Inferior parietal cortex (tissue), 1 donor: ENCODE measurements around the gene PCLAF.
"Not testable (repeated sequence)": the region's sequence is repeated elsewhere in the genome, so short reads cannot be mapped to it uniquely, and the experiment has no call there.

Source experiments
- DNase-seq: peaks from one replicate; pipeline ENCODE4 v3.0.0-alpha.2; 2016; ENCODE audit errors: extremely low spot score

The PCLAF gene

DNA sequence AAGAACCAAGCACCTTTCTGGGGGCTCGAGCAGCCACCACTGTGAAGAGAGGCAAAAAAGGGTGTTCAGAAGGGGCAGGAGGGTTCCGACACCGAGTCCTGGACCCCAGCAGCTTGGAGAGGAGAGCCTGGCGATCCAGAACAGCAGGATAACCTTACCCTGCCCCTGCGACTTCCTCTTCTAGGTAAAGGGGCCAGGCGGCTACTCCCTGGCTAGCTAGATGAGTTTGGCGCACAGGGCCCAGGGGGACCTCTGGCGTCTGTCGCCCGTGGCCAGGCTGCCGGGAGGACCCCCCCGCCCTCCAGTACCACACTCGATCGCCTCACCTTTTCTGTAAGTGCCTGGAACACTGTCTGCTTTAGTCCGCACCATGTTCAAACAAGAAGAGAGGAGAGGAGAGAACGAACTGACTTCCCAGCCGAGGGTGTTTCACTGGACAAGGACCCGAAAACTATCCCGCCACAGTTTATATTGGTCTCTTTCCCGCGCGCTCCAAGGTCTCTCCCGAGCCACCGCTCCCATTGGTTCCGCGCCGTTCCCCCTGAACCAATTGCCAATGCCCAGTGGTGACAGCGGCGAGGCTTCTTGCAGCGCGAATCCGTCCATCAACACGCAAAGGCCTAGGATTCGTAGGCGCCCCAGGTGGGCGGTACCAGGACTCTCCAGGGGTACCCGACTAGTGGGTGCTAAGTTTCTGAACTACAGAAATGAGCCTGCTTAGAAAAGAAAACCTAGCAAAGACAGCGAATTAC, at the start of gene PCLAF:
Gene PCLAF, minus strand, starts transcription at position 442 of the 752 bp plus-strand sequence. Its CDS starts 70 bp downstream, at position 372.
- peak; percentile 93 for DNase-seq

DNA sequence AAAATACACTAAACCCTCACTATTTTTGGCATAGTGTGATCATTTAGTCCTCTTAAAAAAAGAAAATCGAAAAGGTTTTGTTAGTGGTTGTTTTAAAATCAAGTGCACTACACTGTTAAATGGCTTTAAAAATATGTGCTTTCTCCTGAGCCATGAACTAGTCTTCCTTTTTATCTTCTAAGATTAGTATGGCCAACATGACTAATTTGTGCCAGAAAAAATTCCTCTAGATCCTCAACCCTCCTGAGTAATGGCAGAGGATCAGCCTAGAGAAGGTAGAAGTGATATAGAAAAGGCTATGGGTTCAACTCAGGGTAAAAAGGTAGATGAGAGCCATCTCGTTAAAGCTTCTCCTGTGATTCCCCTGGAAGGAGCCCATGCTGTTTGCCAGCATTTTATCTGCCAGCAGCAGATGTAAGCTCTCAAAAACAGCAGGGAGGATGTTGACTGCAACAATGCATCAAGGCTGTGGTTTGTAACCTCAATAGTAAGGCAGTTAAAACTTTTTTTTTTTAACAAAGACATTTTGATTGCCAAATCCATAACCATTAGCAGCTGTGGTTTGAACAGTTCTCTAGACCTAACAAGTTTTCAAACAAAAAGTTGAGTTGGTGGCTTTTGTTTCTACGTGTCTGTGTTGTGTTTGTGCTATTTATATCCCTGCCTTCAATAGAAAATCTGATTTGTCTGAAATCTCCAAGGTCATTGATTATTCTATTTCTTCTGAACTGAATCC, 48.9 kb upstream of the PCLAF start:
- DNase-seq: peak; percentile 19

DNA sequence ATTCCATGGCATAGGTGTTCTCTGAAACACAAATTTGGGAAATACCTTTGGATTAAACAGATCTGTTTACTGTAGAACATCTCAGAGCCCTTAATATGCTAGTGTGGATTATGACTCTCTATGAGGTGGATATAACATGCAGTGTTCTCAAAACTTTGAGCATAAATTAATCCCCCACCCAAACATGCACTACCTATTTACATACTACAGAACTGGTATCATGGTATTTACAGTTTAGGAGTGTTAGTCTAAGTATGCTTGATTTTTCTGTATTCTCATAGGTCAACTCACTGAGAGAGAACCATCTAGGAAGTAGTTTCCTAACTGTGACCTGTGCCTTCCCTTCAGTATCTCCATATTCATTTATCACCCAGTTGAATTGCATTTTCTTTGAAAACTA, 48.2 kb upstream of the PCLAF start:
- no peak for DNase-seq

DNA sequence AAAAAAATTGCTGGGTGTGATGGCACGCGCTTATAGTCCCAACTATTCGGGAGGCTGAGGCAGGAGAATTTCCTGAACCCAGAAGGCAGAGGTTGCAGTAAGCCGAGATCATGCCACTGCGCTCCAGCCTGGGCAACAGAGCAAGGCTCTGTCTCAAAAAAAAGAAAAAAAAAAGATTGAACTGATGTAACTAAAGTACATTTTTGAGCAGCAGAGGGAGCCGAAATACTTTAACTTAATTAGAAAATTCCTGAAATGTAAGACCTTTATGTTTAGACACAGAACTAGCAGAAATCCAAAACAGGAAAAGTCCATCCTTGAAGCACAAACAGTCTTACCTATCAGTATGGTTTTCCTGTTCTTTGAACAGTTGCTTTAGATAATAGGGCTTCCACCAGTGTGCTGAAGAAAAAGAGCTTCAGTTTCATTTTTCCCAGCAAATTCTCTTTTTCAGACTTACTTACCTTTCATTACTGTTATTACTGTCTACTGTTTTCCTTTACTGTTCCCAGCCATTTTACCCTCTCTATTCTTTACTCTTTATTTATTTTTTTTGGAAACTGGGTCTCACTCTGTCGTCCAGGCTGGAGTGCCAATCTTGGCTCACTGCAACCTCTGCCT, 45.7 kb upstream of the PCLAF start:
- DNase-seq: peak; percentile 71

DNA sequence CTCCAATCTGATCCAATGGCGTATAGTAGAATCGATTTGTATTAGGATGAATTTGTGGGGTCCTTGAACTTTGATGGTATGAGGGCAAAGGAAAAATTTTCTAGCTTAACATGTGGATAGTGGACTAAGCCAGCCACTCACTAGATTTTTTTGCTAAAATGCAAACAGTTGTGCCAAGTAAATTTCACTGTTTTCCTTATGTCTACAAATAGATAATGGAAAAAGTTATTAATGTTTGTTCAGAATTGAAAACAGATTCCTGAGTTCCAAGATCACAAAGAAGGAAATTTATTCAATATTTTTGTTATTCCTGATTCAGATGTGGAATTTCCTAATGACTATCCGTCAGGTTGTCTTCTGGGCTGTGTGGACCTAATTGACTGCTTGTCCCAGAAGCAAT, 44.0 kb upstream of the PCLAF start:
- no peak for DNase-seq

DNA sequence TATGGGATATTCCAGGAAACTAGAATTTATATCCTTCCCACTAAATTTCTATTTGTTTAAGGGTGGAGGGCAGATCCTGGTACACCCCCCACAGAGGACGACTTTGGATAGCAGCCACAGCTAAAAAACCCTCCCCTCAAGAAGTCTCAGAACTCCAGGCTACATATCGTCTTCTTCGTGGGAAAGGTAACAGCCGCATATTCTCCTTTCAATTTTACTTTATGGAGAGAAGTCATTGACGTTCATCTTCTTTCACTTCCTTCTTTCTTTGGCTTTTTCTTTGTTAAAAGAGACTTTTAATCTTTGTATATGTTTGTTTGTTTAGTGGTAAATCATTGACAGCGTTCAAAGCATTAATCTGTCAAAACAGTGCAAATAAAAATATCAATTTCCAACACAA, 42.7 kb upstream of the PCLAF start:
- DNase-seq: no peak

DNA sequence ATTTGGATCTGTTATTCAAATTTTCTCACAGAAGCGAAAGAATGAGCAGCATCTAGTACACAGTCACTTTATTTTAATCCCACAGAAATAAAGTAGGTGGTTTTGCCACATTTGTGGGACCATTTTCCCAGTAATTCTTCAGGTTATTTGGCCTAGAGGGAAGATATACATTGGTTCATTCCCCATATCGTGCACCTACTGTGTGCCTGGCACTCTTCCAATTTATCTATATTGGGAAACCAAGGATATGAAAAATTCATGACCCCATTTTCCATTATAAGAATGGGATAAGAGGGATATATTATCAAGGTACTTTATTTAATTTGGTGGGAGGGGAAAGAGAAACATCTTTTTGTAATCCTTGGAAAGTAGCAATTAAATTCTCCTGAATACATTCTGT, 41.5 kb upstream of the PCLAF start:
- DNase-seq: no peak

- no peak for DNase-seq
These were observed 31.0 kb upstream of the PCLAF start for GRCh38 chr15:64412216-64412615.

DNA sequence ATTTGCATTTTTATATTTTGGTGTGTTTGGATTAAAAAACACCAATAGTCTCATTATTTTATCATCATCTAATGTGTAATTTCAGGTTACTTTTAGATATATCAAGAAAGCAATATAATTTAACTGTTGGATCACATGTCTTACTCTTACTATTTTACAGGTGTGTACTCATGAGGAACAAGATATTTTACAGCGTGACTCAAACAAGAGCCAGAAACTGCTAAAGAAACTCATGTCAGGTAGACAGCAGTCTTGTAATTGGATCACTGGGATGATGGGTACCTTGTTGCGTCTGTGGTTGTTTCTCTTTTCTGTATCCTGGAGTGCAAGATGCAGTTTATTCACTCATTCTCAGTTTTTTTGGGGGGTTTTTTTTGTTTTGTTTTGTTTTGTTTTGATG, 19.3 kb upstream of the PCLAF start:
- no peak for DNase-seq

- DNase-seq: no peak
These were observed 17.3 kb upstream of the PCLAF start for GRCh38 chr15:64398575-64398974.

GRCh38 chr15:64396789-64397188, 15.5 kb upstream of the PCLAF start:
- DNase-seq: no peak

DNA sequence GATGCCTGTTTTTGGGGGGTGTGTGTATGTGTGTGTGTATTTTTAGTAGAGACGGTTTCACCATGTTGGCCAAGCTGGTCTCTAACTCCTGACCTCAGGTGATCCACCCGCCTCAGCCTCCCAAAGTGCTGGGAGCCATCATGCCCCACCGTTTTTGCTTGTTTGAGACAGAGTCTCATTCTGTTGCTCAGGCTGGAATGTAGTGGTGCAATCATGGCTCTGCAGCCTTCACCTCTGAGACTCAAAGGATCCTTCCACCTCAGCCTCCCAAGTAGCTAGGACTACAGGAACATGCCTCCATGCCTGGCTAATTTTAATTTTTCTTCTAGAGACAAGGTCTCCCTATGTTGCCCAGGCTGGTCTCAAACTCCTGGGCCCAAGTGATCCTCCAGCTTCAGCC, 11.2 kb upstream of the PCLAF start:
- DNase-seq: not testable (repeated sequence)

DNA sequence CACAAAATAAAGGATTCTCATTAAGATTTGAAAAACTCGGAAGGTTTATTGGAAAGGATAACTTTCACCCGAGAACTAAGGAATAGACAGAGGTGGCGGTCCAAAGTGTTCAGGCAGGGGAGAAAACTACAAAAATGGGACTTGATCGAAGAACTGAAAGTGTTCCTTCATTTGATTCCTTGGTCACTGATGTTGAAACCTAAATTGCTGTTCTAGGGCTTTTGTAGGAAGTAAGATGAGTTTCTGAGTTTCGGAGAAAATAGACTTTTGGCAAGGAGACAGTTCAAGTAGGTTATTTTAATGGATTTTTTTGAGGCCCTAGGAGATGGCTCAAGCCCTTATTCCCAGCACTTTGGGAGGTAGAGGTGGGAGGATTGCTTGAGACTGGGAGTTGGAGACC, 7.8 kb upstream of the PCLAF start:
- no peak for DNase-seq

DNA sequence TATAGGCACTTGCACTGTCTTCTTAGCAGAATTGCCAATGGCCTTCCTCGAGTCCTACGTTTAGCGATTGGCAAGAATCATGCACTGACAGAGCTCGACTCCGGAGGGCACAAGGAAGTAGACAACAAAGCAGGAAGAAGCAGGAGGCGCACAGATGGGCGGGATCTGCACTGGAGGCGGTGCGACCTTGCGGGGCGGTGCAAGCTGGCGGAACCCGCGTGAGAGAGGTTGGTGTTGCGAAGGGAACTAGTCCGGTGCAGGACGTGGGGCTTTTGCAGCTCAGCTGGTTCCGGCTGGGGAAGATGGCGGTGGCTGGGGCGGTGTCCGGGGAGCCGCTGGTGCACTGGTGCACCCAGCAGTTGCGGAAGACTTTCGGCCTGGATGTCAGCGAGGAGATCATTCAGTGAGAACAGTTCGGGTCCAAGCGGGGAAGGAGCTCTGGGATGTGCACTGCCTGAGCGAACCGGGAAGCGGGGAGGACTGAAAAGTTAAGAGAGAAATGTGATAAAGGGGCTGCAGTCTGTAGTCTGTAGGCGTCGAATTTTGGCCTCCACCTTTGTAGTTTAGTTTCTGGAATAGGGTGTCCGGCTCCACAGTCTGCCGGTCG, 6.4 kb upstream of the PCLAF start, which contains the start of gene TRIP4:
Gene TRIP4, plus strand, starts transcription at position 275 of the 607 bp plus-strand sequence. Its CDS starts 28 bp downstream, at position 303.
- peak; percentile 90 for DNase-seq

DNA sequence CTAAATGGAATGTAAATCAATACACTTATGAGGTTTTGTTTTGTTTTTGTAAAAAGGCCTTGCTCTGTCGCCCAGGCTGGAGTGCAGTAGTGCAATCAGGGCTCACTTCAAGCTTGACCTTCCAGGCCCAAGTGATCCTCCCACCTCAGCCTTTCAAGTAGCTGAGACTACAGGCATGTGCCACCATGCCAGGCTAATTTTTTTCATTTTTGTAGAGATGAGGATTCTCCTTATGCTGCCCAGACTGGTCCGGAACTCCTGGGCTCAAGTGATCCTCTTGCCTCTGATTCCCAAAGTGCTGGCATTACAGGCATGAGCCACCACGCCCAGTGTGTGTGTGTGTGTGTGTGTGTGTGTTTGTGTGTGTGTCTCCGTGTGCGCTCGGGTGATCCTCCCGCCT, 5.0 kb upstream of the PCLAF start:
- no peak for DNase-seq

DNA sequence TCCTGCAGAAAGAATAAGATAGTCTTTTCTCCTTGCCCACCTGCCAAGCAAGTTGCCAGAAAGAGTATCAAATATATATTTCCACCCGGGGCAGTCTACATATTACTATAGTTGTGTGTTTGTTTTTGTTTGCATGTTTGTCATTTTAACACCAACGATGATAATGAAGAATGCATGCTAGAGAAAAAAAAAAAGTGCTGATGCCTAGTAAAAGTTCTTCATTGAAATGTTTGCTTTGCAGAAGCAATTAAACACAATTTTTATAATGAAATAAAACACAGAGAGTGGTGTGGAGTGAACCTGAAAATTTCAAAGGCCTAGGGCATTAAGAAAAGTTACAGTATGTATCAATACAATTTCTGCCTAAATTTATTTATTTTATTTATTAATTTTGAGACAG, 2.5 kb upstream of the PCLAF start:
- no peak for DNase-seq

DNA sequence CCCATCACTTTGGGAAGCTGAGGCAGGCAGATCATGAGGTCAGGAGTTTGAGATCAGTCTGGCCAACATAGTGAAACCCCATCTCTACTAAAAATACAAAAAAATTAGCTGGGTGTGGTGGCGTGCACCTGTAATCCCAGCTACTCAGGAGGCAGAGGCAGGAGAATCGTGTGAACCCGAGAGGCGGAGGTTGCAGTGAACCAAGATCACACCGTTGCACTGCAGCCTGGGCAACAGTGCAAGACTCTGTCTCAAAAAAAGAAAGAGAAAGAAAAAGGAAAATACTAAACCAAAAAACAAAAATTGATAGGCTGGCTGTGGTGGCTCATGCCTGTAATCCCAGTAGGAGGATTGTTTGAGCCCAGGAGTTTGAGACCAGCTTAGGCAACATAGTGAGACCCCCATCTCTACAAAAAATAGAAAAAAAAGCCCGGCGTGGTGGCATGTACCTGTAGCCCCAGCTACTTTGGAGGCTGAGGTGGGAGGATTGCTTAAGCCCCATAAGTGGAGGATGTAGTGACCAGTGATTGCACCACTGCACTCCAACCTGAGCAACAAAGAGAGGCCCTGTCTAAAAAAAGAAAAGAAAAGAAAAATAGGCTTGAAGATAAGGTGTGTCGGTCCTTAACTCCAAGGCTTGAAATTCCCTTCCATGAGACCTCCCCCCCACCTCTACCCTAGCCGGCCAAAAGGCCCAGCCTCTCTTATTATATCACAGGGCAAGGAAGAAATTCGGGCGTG, 941 bp downstream of the PCLAF start:
- not testable (repeated sequence) for DNase-seq

- DNase-seq: no peak
These were observed 1.9 kb downstream of the PCLAF start for GRCh38 chr15:64379216-64379960.

DNA sequence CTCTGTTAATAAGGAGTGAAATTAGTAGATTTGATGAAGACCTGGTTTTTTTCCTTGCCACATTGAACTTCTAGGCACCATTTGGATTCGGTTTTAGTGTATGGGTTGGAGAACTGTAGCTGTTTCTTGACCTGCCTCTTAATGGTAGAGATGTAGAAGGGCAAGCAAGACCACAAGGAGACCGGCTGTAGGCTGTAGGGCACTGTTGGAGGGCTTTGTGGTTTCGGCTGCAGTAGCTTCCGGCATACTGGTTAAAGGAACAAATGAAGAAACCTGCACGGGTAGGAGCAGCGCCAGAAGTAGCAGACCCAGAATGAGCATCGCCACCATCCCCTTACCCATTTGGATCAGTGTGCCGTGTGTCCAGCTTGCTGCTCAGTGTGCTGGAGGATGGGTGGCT, 7.9 kb downstream of the PCLAF start:
- DNase-seq: no peak

DNA sequence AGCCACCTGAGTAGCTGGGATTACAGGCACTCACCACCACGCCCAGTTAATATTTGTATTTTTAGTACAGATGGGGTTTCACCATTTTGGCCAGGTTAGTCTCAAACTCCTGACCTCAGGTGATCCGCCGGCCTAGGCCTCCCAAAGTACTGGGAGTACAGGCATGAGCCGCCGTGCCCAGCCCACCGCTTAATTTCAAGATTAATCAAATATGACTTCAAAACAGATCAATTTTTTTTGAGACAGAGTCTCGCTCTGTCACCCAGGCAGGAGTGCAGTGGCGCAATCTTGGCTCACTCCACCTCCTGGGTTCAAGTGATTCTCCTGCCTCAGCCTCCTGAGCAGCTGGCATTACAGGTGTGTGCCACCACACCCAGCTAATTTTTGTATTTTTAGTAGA, 9.9 kb downstream of the PCLAF start:
- not testable (repeated sequence) for DNase-seq

DNA sequence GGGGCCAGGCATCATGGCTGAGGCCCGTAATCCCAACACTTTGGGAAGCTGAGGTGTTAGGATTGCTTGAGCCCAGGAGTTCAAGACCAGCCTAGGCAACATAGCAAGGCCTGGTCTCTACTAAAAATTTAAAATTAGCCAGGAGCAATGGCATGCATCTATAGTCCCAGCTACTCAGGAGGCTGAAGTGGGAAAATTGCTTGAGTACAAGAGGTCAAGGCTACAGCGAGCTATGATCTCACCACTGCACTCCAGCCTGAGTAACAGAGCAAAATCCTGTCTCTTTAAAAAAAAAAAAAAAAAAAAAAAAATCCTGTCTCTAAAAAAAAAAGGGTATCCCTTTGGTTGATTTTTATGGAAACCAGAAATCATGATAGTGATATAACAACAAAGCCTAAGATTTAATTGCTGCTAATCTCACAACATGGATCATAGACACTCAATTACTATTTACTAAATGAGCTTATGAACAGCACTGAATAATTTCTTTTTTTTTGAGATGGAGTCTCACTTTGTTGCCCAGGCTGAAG, 12.1 kb downstream of the PCLAF start:
- no peak for DNase-seq
